HG02981 (cell line): ENCODE data around the gene PLEKHG4B.

ENCODE experiments used
- ATAC-seq: cut with Tn5 transposase; IDR thresholded peaks from one replicate; pipeline ENCODE4 v1.9.1; 2021; ENCODE audit warnings: mild to moderate bottlenecking, moderate library complexity; ENCODE audit not compliant: unreplicated experiment

The PLEKHG4B gene

DNA sequence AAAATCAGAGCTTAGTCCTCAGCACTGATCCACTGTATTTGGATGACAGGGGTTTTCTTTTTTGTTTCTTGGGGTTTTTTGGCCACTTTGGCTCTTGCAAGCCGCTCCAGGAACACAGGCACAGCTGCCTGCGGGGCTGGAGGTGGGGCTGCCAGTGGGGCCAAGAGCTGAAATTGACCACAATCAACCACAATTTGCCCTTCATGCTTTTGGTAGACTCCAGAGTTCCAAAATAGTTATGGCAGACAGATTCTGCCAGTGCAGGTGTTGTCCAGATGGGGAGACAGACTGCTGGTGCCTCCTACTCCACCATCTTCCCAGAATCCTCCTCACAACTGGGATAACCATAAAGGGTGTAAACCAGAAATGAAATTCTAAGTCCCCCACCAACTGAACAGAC lies 36.5 kb downstream of the PLEKHG4B start:
- ATAC-seq, result no peak

DNA sequence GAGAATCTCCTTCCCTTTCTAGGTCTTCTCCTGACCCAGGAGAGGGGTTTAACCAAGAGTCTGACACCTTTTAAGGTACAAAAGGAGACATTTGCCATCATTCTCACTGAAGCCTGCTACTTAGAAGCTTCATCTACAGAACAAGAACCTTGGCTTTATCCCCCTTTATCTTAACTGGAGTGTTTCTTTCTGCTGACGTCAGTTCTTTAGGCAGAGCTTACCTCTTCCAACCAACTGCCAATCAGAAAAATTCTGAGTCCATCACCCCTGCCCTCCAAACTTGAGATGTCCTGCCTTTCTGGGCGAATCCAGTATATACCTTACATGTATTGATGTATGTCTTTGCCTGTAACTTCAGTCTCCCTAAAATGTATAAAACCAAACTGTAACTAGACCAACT lies 37.2 kb downstream of the PLEKHG4B start:
- ATAC-seq, result no peak

GRCh38 chr5:129820-130219 lies 37.9 kb downstream of the PLEKHG4B start:
- no peak for ATAC-seq

- ATAC-seq, result no peak
These were observed 38.7 kb downstream of the PLEKHG4B start for GRCh38 chr5:130601-131131.

DNA sequence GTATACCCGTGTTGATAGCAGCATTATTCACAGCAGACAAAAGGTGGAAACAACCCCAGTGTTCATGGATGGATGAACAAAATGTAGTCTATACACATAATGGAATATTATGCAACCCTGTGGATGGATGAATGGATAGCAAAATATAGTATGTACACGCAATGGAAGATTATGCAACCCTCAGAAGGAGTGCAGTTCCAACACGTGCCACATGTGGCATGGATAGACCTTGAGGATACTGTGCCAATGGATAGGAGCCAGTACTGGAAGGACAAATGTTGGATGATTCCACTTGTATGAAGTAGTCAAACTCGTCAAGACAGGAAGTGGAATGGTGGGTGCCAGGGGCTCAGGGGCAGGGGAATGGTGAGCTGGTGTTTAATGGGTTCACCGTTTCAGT lies 44.9 kb downstream of the PLEKHG4B start:
- no peak for ATAC-seq

- no peak for ATAC-seq
These were observed 45.8 kb downstream of the PLEKHG4B start for GRCh38 chr5:137741-138140.

GRCh38 chr5:138936-139335 lies 47.0 kb downstream of the PLEKHG4B start:
- no peak for ATAC-seq

DNA sequence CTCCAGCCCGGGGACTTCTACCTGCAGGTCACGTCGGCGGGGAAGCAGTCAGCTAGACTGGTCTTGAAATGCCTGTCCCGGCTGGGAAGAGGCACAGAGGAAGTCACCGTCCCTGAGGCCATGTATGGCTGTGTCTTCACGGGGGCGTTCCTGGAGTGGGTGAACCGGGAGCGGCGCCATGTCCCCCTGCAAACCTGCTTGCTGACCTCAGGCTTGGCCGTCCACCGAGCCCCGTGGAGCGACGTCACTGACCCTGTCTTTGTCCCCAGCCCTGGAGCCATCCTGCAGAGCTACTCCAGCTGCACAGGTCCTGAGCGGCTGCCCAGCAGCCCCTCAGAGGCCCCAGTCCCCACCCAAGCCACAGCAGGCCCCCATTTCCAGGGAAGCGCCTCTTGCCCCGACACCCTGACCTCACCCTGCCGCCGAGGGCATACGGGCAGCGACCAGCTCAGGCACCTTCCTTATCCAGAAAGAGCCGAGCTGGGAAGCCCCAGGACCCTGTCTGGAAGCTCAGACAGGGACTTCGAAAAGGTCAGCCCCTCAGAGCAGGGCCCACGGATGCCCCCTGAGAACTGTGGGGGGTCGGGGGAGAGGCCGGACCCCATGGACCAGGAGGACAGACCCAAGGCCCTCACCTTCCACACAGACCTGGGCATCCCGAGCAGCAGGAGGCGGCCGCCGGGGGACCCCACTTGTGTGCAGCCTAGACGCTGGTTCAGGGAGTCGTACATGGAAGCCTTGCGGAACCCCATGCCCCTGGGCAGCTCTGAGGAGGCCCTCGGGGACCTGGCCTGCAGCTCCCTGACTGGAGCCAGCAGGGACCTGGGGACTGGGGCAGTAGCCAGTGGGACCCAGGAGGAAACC lies 47.8 kb downstream of the PLEKHG4B start:
- ATAC-seq, result no peak

GRCh38 chr5:140443-140829 lies 48.5 kb downstream of the PLEKHG4B start:
- ATAC-seq, result no peak

GRCh38 chr5:141211-141610 lies 49.2 kb downstream of the PLEKHG4B start:
- ATAC-seq, result no peak

DNA sequence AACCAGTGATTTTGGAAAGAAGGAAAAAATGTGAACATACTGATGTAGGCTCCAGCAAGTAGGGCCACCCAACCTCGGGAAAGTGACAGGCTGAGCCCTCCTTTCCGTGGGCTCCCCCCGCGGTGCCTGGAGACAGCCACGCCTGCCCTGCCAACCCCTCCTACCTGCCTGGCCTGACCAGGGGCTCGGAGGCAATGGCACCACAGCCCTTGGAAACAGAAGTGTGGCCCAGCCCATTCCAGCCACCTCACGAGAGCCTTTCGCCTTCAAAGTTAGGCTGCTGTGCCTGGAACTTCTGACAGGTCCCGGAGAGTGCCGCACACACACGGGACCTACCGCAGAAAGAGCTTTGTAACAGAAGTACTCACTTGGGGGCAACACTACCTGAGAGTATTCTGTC lies 49.8 kb downstream of the PLEKHG4B start:
- no peak for ATAC-seq

DNA sequence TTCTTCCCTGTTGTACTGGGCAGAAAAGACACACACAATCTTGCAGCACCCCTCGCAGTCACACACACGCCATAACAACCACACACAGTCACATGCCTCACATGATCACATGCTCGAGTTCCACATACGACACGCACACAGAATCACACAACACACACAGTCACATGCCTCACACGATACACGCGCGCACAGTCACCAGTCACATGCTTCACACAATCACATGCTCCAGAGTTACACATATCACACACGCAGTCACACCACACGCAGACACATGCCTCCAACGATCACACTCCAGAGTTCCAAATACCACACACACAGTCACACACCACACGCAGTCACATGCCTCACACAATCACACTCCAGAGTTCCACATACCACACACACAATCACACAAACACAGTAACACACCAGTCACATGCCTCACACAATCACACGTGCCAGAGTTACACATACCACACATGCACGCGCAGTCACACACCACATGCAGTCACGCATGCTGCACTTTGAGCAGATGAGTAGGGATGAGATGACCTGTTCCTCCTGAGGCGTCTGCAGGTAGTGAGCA lies 50.4 kb downstream of the PLEKHG4B start:
- ATAC-seq, result no peak

- ATAC-seq, result no peak
These were observed 51.1 kb downstream of the PLEKHG4B start for GRCh38 chr5:143041-143440.

DNA sequence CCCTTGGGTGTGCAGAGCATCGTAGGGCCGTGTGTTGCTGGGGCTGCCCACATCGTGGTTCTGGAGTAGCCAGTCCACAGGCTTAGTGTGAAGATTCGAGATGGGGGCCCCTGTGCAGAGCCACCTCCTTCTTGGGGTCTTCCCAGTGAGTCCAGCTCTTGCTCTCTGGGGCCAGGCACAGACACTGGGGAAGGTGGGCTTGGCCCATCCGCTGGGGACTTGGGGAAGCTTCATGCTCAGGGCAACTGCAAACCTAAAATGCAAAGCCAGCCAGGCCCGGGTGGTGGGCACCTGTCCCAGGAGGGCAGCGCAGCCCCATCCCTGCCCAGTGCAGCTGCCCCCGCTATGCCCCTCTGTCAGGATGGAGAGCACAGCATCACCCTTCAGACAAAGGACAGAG lies 53.0 kb downstream of the PLEKHG4B start:
- no peak for ATAC-seq

- ATAC-seq, result no peak
These were observed 53.8 kb downstream of the PLEKHG4B start for GRCh38 chr5:145585-146323.

GRCh38 chr5:147751-148150 lies 55.8 kb downstream of the PLEKHG4B start:
- no peak for ATAC-seq

- no peak for ATAC-seq
These were observed 57.9 kb downstream of the PLEKHG4B start for GRCh38 chr5:149745-150485.

DNA sequence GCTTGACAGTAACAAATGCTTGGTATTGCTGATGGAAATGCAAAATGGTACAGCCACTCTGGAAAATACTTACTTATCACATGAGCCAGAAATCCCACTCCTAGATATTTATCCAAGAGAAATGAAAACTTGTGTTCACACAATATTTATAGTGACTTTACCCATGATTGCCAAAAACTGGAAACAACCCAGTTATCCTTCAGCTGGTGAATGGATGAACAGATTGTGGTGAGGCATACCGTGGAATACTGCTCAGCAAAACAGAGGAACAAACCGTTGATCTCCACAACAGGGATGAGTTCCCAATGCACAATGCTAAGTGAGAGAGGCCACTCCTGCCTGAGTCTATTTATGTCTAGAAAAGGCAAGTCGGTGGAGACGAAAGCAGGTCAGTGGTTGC lies 58.8 kb downstream of the PLEKHG4B start:
- ATAC-seq, result no peak

- ATAC-seq, result no peak
These were observed 60.1 kb downstream of the PLEKHG4B start for GRCh38 chr5:152077-152476.

DNA sequence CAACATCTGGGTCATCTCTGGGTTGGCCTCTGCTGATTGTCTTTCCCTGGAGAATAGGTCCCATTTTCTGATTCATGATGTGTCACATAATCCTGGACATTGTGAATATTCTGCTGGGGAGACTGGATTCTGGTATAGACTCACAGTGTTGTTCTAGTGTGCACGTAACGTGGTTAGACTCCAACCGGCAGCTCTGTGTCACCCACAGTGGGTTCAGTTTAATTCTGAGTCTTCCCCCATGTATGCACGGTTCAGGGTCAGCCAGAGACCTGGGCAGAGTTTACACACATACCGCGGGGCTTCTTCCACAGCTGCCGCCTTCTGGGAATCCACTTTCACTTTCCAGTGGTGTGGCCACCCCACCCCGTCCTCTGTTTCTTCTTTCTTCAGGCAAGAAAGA lies 61.3 kb downstream of the PLEKHG4B start:
- ATAC-seq, result no peak

DNA sequence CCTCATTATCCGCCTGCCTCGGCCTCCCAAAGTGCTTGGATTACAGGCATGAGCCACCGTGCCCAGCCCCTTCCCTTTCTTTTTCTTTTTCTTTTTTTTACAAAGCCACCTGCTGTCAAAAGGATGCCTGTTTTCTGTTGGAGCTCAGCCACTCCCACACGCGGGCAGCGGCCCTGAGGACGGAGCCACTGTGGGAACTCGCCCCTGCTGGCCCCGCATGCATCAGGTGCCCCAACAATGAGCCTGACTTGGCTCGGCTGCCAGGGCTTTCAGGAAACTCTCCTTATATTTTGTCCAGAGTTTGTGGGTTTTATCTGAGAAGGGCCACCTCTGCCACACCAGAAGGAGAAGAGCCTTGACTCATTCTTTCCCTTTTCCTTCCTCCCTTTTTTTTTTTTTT lies 62.3 kb downstream of the PLEKHG4B start:
- ATAC-seq, result no peak
